ENCODE measurements around the gene TMEM271.
"Not testable (repeated sequence)": the region's sequence is repeated elsewhere in the genome, so short reads cannot be mapped to it uniquely, and the experiment has no call there.

Gene TMEM271

GRCh38 chr4:609400-610050, 33.4 kb upstream of the TMEM271 start:
- no peak for DNase-seq

GRCh38 chr4:608236-608635, 32.1 kb upstream of the TMEM271 start:
- DNase-seq: no peak

- DNase-seq: no peak
These were observed 29.8 kb upstream of the TMEM271 start for GRCh38 chr4:605702-606425.

GRCh38 chr4:604131-604530, 28.0 kb upstream of the TMEM271 start:
- DNase-seq: no peak

GRCh38 chr4:602559-602942, 26.5 kb upstream of the TMEM271 start:
- no peak for DNase-seq

GRCh38 chr4:601612-602558, 25.8 kb upstream of the TMEM271 start:
- DNase-seq: no peak

- DNase-seq: no peak
These were observed 24.9 kb upstream of the TMEM271 start for GRCh38 chr4:600850-601515.

- no peak for DNase-seq
These were observed 24.1 kb upstream of the TMEM271 start for GRCh38 chr4:600166-600565.

GRCh38 chr4:598925-599324, 22.8 kb upstream of the TMEM271 start:
- no peak for DNase-seq

- DNase-seq: no peak
These were observed 16.9 kb upstream of the TMEM271 start for GRCh38 chr4:592825-593520.

GRCh38 chr4:592178-592577, 16.1 kb upstream of the TMEM271 start:
- not testable (repeated sequence) for DNase-seq

- DNase-seq: no peak
These were observed 14.3 kb upstream of the TMEM271 start for GRCh38 chr4:590313-590841.

- no peak for DNase-seq
These were observed 13.3 kb upstream of the TMEM271 start for GRCh38 chr4:589219-589963.

- no peak for DNase-seq
These were observed 12.3 kb upstream of the TMEM271 start for GRCh38 chr4:588351-588849.

GRCh38 chr4:587671-588350, 11.7 kb upstream of the TMEM271 start:
- no peak for DNase-seq

- DNase-seq: no peak
These were observed 7.7 kb upstream of the TMEM271 start for GRCh38 chr4:583820-584219.

- DNase-seq: no peak
These were observed 5.8 kb upstream of the TMEM271 start for GRCh38 chr4:581753-582361.

GRCh38 chr4:581181-581580, 5.1 kb upstream of the TMEM271 start:
- DNase-seq: no peak

- DNase-seq: no peak
These were observed 3.6 kb upstream of the TMEM271 start for GRCh38 chr4:579543-580175.

Measured in activated CD4-positive, alpha-beta T cell treated with anti-CD3 and anti-CD28 coated beads for 1 hour (primary cell).